ENCODE measurements around the gene KCNAB2. TPM values are rescaled to one million over a fixed set of nuclear protein-coding genes. Genes with fewer than 3 reads are reported as not detected.

Gene KCNAB2
- polyA plus RNA-seq, 3 donors, result 3.2 to 4.2 (median 3.6) TPM

DNA sequence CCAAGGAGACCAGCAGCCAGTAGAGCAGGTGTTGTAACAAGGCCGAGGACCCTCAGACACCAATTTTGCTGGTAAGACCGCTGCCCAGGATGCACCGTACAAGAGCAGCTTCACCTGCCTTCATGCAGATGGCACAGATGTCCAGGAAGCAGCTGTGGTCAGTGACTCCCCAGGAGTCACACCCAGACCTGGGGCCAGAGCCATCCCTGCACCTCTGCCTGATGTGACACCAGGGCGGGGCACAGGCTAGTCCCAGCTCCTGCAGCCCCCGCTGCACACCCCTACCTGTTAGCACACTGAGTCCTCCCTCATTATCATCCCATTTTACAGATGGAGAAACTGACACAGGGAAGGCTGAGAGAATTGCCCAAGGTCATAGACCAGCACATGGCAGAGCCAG lies 16.3 kb upstream of the KCNAB2 start:
- DNase-seq (ENCODE audit: low read depth in 3 of 3, low spot score in 2 of 3), result no peak

DNA sequence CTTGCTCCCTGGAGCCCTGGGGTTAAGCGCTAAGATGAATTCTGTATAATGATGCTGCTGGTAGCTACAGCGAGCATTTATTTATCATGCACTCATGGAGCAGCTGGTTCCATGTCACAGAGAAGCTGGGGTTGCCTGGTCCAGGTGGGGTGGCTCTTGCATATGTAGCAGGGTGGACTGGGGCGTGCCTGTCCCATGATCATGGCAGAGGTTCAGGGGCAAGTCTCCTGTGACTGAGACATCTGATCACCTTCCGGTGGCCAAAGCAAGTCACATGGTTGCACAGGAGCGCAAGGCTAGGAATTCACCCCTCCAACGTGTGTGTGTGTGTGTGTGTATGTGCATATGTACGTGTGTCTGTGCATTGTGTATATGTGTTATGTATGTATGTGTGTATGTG lies 15.6 kb upstream of the KCNAB2 start:
- no peak for DNase-seq (ENCODE audit: low read depth in 3 of 3, low spot score in 2 of 3)

DNA sequence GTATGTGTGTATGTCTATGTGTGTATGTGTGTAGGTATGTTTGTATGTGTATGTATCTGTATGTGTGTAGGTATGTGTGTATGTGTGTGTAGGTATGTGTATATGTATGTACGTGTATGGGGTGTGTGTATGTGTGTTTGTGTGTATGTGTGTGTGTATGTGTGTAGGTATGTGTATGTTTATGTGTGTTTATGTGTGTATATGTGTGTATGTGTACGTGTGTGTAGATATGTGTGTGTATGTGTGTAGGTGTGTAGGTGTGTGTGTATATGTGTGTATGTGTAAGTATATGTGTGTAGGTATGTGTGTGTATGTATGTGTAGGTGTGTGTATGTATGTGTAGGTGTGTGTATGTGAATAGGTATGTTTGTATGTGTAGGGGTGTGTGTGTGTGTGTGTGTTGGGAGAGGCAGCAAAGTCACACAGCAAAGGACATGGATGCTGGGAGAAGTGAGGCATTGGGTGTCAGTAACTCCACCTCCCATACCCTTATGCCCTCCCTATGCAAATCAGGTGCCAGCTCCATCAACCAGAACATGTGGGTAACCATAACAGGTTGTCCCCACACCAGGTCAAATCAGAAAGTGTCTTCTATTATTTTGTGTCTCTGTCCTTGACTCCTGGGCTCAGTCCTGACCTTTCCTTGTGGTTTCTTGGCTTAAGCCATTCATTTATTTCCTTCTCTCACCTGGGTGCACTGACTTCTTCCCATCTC lies 15.0 kb upstream of the KCNAB2 start:
- DNase-seq (ENCODE audit: low read depth in 3 of 3, low spot score in 2 of 3), result no peak

DNA sequence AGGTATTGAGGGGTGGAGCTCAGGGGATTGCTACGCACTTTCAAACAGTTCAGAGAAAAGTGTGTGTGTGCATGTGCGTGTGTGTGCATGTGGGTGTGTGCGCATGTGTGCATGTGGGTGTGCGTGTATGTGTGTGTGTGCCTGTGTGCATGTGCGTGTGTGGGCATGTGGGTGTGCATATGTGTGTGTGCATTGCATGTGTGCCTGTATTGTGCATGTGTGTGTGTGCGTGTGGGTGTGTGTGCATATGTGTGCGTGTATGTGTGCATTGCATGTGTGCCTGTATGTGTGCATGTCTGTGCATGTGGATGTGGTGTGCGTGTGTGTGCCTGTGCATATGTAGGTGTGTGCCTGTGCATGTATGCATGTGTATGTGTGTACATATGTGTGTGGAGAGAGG lies 12.6 kb upstream of the KCNAB2 start:
- DNase-seq (ENCODE audit: low read depth in 3 of 3, low spot score in 2 of 3), result no peak

GRCh38 chr1:6033986-6034749 lies 11.5 kb upstream of the KCNAB2 start:
- DNase-seq (ENCODE audit: low read depth in 3 of 3, low spot score in 2 of 3), result peak in 1 of 3 donors; percentile 13

GRCh38 chr1:6034750-6035096 lies 11.0 kb upstream of the KCNAB2 start:
- DNase-seq (ENCODE audit: low read depth in 3 of 3, low spot score in 2 of 3), result no peak

- no peak for DNase-seq (ENCODE audit: low read depth in 3 of 3, low spot score in 2 of 3)
Observed at GRCh38 chr1:6035303-6035702, 10.4 kb upstream of the KCNAB2 start.

GRCh38 chr1:6035719-6036118 lies 10.0 kb upstream of the KCNAB2 start:
- DNase-seq (ENCODE audit: low read depth in 3 of 3, low spot score in 2 of 3), result no peak

DNA sequence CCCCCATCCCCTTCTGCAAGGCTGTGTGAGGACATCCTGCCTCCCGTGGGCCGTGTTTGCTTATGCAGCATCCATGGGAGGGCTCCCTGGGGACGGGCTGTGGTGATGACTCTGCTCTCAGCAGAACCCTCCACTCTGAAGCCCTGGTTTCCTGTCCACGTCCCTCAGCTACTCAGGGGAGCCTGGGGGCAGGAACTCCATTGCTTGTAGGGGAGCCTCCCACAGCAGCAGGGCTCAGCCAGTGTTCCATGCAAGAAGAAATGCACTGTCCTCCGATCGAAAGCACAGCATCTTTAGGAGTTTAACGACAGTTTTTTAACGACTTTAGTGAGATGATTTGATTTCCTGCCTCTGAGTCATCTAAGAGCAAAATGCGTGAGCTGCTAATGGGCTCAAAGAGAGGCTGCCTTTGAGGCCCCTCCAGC lies 8.3 kb upstream of the KCNAB2 start:
- no peak for DNase-seq (ENCODE audit: low read depth in 3 of 3, low spot score in 2 of 3)

- no peak for DNase-seq (ENCODE audit: low read depth in 3 of 3, low spot score in 2 of 3)
Observed at GRCh38 chr1:6038603-6039002, 7.1 kb upstream of the KCNAB2 start.

DNA sequence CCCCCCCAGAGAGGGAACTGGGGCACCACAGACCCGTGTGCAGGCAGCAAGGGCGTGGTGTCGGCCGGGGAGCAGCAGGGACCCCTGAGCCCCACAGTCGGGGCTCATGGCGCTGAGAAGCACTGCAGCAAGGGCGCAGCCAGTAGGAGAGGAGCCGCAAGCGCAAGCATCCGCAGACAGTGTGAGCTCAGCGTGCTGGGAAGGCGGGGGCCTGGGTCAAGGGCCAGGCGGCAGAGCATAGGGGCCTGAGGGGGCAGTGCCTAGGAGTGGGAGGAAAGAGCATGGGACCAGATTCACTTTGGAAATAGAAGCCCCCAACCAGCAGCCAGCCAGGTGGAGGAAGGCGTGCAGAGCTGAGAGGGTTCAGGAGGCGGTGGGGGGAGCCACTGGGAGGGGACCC lies 6.7 kb upstream of the KCNAB2 start:
- no peak for DNase-seq (ENCODE audit: low read depth in 3 of 3, low spot score in 2 of 3)

DNA sequence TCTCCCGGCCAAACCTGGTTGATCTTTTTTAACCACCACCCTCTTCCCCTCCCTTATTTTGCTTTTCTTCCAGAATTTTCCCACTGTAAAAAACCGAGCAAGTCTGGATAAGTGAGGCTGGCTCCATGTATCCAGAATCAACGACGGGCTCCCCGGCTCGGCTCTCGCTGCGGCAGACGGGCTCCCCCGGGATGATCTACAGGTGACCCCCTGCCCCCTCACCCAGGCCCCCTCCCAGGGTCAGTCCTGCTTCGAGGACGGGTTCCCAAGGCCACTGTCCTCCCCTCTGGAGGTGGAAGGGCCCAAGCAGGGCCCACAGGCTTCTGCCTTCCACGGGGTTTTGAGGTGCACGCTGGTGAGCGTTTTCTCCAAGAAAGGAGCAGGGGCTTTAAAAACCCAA lies 5.2 kb upstream of the KCNAB2 start:
- DNase-seq (ENCODE audit: low read depth in 3 of 3, low spot score in 2 of 3), result no peak

GRCh38 chr1:6040861-6041415 lies 4.8 kb upstream of the KCNAB2 start:
- no peak for DNase-seq (ENCODE audit: low read depth in 3 of 3, low spot score in 2 of 3)

DNA sequence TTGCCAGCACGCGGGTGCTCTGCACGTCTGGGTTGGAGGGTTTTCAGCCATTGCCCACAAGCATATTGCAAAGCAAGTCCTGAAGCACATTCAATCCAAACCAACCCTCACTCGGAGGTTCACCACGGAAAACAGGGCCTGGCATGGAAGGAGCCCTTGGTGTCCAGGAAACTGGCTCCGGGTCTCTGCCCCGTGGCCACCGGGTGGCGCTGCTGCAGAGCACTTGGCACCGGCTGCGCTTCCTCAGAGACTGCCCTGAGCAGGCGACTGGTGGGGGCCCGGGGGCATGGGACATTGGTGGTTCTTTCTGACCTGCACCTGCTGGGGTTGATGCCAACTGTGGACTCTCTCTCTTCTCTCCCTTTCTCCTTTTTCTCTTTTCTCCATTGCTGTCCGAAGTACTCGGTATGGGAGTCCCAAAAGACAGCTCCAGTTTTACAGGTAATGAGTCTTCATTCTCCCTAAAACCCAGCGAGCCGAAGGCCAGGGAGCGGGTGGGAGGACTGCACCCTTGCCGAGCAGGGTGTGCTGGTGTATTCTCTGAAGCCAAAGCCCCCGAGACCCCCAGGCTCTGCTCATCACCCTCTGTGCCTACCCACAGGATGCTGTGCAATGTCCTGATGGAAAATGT lies 4.1 kb upstream of the KCNAB2 start:
- no peak for DNase-seq (ENCODE audit: low read depth in 3 of 3, low spot score in 2 of 3)

- no peak for DNase-seq (ENCODE audit: low read depth in 3 of 3, low spot score in 2 of 3)
Observed at GRCh38 chr1:6043561-6043960, 2.1 kb upstream of the KCNAB2 start.

GRCh38 chr1:6044481-6045109 lies 1.1 kb upstream of the KCNAB2 start:
- DNase-seq (ENCODE audit: low read depth in 3 of 3, low spot score in 2 of 3), result no peak

DNA sequence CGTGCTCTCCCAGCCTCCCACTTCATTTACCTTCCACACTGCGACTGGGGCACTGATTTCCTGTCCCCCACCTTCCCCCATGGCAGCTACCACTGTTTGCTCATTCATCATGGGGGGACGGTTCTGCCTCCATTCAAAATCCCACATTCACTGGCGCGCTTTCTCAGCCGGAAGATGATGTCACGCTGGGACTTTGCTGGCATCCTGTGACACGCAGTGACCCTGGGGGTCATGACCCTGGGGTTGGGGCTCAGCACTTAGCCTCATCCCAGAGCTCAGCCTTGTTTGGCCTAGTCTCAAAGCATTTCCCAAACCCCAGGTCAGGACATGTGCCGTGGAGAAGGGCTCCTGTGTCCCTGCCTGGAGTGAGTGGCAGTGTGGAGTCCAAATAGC lies 582 bp upstream of the KCNAB2 start:
- DNase-seq (ENCODE audit: low read depth in 3 of 3, low spot score in 2 of 3), result no peak

GRCh38 chr1:6046279-6046678 lies 591 bp downstream of the KCNAB2 start:
- DNase-seq (ENCODE audit: low read depth in 3 of 3, low spot score in 2 of 3), result no peak

DNA sequence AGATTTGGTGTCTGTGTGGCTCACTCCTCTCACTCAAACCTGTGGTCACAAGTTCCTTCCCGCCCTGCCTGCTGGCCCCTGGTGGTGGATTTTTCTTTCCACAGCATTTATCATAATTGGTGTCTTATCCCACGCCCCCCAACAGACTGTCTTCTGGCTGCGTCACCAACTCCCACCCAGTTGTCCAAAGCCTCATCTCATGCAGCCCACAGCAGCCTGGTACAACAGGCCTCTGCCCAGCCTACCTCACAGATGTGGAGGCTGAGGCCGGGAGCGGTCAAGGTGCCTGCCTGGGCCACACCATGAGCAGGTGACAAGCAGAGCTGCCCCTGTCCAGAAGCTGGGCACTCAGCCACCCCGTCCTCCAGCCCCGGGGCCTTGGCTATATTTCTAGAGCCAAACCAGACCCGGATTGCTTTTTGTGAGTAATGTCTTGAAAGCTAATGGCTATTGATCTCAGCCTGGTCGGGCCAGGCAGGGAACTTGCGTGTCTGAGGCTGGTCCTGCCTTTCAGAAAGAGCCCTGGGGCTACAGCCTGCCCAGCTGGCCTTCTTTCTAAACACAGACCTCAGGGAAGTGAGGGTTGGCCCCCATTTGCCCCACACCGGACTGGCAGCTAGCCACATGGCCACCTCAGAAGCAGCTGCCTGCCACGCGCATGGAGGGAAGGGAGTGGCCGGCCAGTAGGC lies 2.6 kb downstream of the KCNAB2 start:
- DNase-seq (ENCODE audit: low read depth in 3 of 3, low spot score in 2 of 3), result no peak

- no peak for DNase-seq (ENCODE audit: low read depth in 3 of 3, low spot score in 2 of 3)
Observed at GRCh38 chr1:6049419-6049818, 3.7 kb downstream of the KCNAB2 start.

DNA sequence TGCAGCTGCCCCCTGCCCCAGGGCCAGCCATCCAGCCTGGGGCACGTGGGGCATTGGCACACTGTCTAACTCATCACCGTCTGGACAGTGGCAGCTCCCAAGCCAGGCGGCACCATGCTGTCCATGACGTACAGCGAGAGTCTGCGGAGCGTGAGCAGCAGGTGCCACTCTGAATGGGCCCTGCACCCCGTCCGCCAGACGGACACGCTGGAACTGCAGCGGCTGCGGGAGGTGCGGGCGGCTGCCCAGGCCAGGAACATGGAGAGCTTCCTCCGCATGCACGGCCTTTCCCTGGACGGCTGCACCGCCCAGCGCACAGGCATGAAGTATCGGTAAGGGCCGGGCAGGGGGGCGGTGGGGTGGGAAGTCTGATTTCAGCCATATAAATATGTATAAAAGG lies 5.7 kb downstream of the KCNAB2 start:
- DNase-seq (ENCODE audit: low read depth in 3 of 3, low spot score in 2 of 3), result no peak

Measured in right renal cortex interstitium (tissue), 3 donors.